HG03432 (cell line): ENCODE data around the gene ARRB1.
"Not testable (repeated sequence)": the region's sequence is repeated elsewhere in the genome, so short reads cannot be mapped to it uniquely, and the experiment has no call there.

Experiments
- ATAC-seq: cut with Tn5 transposase; IDR thresholded peaks from one replicate; pipeline ENCODE4 v1.9.1; 2021; ENCODE audit warnings: mild to moderate bottlenecking, moderate library complexity; ENCODE audit not compliant: unreplicated experiment

Gene ARRB1

GRCh38 chr11:75351541-75351790 lies at the start of gene ARRB1:
Gene ARRB1 (minus strand): TSS chr11:75351661. CDS start chr11:75351607, 54 bp downstream.
- no peak for ATAC-seq

- no peak for ATAC-seq
These were observed 48.8 kb upstream of the ARRB1 start for GRCh38 chr11:75400146-75400865.

DNA sequence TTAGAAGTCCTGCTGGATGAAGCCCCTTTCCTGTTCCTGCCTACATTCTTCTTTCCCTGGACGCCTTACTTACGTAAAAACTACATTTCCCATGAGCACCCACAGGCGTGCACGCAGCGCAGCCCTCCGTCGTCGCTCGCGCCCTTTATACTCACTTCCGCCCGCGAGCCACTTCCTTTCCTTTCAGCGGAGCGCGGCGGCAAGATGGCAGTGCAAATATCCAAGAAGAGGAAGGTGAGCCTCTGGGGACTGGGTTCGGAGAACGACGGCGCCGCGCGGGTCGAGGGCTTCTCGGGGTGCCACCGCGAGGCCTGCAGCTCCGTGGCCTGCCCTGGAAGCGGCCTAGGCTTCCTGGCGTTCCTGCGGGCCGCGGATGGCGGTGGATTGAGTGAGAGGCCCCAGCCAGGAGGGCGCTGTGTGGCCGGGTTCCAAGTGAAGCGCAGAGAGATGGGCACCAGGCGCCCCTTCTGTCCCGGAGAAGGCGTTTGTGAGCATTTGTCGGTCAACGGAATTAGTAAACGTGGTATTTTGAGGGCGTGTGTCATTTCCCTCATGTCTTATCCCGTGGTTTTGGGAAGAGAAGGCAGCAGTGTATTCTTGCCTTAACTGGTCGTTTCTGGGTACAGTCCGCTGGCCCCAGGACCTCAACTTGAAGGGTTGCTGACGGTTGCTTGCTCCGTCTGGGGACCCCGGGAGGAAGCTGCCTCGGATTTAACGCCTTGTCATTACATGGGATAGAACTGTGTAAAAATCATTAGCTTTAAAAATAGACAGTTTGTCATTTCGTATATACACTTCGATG lies 48.1 kb upstream of the ARRB1 start, which contains the start of gene RPS3:
Gene RPS3 (plus strand): TSS at position 175 of the 802 bp plus-strand sequence. CDS start 30 bp downstream, at position 205.
- ATAC-seq: peak; percentile 86

GRCh38 chr11:75398906-75399305 lies 47.4 kb upstream of the ARRB1 start:
- ATAC-seq: peak; percentile 9

DNA sequence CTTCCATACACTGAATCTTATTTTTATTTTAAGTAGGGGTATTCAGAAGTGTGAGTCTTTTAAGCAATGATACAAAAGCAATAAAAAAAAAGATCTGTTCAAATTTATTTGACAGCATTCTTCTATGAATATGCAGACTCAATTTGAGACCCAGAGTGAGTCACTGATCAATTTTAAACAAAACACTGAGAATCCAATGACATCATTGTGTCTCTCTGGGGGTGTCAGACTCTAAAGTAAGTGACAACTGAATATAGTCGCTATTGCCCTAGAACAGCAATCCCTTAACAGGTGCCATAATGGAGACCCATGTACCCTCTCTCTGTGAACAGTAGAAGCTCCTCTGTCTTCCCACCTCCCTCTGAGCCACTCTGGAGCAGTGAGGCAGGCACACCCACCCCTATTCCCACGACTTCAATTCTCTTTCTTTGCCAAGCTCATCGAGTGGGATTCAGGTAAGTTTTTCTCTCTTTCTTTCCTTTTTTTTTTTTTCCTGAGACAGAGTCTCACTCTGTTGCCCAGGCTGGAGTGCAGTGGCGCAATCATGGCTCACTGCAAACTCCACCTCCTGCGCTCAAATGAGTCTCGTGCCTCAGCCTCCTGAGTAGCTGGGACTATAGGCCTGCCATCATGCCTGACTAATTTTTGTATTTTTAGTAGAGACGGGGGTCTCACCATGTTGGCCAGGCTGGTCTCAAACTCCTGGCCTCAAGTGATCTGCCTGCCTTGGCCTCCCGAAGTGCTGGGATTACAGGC lies 42.8 kb upstream of the ARRB1 start:
- ATAC-seq: no peak

- no peak for ATAC-seq
These were observed 38.5 kb upstream of the ARRB1 start for GRCh38 chr11:75389925-75390324.

GRCh38 chr11:75389276-75389605 lies 37.8 kb upstream of the ARRB1 start:
- ATAC-seq: no peak

DNA sequence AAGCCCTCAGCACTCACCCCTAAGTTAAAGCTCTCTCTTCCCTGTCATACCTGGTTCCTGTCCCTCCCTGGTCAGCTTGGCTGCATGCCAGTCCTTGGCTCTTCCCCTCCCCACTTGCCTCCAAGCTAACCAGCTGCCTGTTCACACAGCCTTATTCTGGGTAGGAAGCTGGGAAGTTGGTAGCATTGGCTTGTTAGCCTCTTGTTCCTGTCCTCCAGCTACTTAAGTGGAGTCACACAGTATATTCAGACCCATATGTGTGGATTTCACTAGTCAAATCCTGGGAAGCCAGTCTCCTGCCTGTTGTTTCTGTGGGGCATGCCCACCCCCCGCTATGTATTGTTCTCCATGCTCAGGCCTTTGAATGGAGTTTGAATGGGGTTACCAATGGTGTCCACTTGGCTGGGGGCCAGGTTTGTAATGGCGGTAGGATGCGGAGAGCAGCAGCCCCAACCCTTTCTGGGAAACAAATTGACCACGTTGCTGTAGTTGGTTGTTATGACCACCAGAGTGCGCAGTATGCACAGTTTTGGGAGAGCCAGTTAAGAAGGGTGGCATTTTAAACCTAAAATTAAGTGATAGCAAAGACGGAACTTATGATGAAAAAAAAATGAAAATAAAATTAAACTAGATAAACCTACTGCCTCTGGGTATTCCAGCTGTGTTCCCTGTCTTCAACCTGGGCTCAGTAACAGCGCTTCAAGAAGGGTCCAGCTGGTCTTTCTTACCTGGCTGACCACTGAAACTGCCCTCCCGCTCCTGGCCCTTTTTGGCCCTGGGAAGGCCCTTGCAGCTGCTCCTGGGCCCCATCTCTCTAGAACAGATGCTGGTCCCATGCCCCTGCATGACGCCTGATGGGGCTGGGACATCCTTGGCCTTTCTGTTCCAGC lies 37.2 kb upstream of the ARRB1 start:
- peak; percentile 40 for ATAC-seq

DNA sequence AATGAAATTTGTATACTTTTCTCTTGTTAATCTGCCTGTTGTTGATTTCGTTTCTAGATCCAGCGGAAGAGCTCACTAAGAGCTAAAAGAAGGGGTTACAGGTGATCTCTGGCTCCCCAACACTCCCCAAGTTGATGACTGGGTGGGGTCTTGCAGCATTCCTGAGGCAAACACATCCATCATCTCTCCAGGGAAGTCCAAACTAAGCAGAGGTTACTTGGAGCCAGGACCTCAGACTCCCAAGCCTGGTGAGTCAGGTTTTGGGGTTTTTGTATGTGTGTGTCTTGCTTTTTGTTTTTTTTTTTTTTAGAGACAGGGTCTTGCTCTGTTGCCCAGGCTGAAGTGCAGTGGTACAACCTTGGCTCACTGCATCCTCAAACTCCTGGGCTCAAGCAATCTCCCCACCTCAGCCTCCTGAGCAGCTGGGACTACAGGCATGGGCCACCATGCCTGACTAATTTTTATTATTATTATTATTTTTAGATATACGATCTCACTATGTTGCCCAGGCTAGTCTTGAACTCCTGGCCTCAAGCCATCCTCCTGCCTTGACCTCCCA lies 36.4 kb upstream of the ARRB1 start:
- ATAC-seq: no peak

GRCh38 chr11:75386942-75387630 lies 35.6 kb upstream of the ARRB1 start:
- no peak for ATAC-seq

- no peak for ATAC-seq
These were observed 33.1 kb upstream of the ARRB1 start for GRCh38 chr11:75384438-75385080.

DNA sequence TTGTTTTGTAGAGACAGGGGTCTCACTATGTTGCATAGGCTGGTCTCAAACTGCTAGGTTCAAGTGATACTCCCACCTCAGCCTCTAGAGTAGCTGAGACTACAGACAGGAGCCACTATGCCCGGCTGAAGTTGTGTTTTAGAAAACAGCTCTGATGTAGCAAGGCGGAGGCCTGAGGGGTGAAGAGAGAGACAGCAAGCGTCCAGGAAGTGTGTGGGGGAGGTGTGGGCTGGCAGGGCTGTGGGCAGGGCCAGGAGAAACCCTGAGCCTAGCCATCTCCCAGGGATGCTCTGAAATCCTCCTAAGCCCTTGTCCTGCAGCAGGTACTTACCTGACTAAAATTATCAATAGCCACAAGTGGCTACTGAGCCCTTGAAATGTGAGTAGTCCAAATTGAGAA lies 31.8 kb upstream of the ARRB1 start:
- ATAC-seq: no peak

DNA sequence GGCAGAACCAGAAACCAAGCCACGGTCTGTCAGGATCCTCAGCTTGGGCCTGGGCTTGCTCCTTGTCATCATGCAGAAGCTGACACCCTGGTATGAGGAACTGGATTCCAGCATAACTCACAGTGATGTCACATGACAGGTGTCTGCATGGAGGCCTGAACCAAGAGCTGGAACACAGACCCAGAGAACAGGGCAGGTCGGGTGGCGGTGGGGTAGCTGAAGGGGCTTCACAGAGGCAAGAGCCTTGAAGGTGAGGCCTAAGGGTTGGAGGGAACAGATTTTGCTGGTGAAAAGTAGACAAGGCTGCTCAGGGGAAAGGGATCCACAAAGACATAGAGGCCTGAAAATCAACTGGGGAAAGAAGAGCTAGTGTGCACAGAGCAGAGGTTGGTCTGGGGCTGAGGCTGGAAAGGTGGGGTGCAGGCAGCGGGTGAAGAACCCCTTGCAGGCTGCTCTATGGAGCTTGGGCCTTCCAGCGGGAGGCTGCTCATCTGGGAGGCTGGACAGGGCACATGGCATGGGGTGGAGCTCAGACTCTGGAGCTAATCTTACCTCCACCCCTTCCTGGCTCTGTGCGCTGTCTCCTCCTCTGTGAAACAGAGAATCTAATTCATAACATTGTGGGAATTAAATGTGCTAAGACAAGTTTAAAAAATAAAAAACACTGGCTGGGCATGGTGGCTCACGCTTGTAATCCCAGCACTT lies 29.4 kb upstream of the ARRB1 start:
- no peak for ATAC-seq

GRCh38 chr11:75380245-75380644 lies 28.8 kb upstream of the ARRB1 start:
- ATAC-seq: no peak

DNA sequence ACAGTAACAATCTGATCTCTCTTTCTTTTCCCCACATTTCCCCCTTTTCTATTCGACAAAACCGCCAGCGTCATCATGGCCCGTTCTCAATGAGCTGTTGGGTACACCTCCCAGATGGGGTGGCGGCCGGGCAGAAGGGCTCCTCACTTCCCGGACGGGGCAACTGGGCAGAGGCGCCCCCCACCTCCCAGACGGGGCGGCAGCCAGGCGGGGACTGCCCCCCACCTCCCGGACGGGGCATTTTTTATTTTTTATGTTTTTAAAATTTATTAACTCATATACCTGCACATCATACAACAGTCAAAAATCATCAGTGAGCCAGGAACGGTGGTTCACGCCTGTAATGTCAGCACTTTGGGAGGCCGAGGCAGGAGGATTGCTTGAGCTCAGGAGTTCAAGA lies 27.3 kb upstream of the ARRB1 start:
- ATAC-seq: not testable (repeated sequence)

GRCh38 chr11:75376175-75376574 lies 24.7 kb upstream of the ARRB1 start:
- ATAC-seq: no peak

- no peak for ATAC-seq
These were observed 24.2 kb upstream of the ARRB1 start for GRCh38 chr11:75375626-75376025.

GRCh38 chr11:75374646-75375045 lies 23.2 kb upstream of the ARRB1 start:
- ATAC-seq: no peak

GRCh38 chr11:75373201-75373600 lies 21.7 kb upstream of the ARRB1 start:
- no peak for ATAC-seq
